CD4-positive, alpha-beta T cell treated with Interleukin-17A for 1 hour (primary cell): ENCODE measurements around the gene NEMF.

Experiments
- DNase-seq: peaks from one replicate; pipeline ENCODE4 v3.0.0-alpha.2; 2020

Gene NEMF

GRCh38 chr14:49732896-49733295 lies 119.7 kb downstream of the NEMF start:
- no peak for DNase-seq
